NCI-H2029 treated with DMSO at 0.1 percent for 48 hours (cell line): ENCODE results near the gene MPRIP.
"Not testable (repeated sequence)": the region's sequence is repeated elsewhere in the genome, so short reads cannot be mapped to it uniquely, and the experiment has no call there.

Source experiments
- DNase-seq: peaks from one replicate; lab custom pipeline; 2025; lab: John Stamatoyannopoulos, UW

The MPRIP gene, protein sequence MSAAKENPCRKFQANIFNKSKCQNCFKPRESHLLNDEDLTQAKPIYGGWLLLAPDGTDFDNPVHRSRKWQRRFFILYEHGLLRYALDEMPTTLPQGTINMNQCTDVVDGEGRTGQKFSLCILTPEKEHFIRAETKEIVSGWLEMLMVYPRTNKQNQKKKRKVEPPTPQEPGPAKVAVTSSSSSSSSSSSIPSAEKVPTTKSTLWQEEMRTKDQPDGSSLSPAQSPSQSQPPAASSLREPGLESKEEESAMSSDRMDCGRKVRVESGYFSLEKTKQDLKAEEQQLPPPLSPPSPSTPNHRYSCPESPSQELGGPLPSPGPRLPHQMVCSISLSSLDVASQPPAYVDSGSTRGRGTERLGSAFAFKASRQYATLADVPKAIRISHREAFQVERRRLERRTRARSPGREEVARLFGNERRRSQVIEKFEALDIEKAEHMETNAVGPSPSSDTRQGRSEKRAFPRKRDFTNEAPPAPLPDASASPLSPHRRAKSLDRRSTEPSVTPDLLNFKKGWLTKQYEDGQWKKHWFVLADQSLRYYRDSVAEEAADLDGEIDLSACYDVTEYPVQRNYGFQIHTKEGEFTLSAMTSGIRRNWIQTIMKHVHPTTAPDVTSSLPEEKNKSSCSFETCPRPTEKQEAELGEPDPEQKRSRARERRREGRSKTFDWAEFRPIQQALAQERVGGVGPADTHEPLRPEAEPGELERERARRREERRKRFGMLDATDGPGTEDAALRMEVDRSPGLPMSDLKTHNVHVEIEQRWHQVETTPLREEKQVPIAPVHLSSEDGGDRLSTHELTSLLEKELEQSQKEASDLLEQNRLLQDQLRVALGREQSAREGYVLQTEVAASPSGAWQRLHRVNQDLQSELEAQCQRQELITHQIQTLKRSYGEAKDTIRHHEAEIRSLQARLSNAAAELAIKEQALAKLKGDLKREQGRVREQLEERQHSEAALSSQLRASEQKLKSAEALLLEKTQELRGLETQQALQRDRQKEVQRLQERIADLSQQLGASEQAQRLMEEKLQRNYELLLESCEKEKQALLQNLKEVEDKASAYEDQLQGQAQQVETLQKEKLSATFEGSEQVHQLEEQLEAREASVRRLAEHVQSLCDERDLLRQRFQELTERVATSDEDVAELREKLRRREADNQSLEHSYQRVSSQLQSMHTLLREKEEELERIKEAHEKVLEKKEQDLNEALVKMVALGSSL (N-terminal part only)

DNA sequence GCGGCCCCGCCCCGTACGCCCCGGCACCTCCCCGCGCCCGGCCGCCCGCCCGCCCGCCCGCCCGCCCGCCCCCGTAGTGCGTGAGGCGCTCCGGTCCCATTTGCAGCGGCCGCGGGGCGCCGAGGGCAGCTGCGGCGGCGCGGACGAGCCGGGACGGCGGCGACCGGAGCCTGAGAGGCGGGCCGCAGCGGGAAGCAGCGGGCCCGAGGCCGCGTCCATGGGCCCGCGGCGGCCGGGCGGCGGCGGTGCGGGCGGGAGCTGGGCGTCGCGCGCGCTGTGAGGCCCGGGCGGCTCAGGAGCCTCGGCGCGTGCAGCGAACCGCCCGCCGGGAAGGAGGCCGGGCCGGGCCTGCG, at the start of gene MPRIP:
Gene MPRIP, plus strand, starts transcription at position 74 of the 353 bp plus-strand sequence. CDS start 392 bp downstream, outside the sequence.
- no peak for DNase-seq

DNA sequence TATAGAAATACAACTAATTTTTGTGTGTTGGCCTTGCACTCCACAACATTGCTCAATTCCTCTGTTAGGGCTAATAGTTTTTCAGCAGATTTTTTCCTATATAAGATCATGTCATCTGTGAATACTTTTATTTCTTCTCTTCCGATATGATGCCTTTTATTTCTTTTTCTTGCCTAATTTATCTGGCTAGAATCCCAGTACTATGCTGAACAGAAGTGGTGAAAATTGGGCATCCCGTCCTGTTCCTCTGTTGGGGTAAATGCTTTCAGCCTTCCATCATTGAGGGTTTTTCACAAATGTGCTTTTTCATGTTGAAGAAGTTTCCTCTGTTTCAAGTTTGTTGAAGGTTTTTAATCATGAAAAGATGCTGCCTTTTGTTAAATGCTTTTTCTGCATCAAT, 47.6 kb upstream of the MPRIP start:
- no peak for DNase-seq

DNA sequence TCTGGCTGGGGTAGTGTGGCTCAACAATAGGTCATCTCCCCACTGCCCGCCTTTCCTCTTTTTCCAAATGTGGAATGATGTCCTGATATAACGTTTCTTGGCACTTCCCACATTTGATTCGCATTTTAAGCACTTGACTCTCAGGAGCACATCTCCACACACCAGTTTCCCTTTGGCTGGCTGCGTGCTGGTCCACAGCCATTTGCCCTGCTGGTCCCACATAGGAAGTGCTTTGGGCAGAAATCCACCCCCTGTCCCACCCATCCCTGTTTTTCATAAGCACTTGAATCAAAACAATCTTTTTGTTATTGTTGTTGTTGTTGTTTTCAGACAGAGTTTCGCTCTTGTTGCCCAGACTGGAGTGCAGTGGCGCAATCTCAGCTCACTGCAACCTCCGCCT, 46.3 kb upstream of the MPRIP start:
- DNase-seq = no peak

DNA sequence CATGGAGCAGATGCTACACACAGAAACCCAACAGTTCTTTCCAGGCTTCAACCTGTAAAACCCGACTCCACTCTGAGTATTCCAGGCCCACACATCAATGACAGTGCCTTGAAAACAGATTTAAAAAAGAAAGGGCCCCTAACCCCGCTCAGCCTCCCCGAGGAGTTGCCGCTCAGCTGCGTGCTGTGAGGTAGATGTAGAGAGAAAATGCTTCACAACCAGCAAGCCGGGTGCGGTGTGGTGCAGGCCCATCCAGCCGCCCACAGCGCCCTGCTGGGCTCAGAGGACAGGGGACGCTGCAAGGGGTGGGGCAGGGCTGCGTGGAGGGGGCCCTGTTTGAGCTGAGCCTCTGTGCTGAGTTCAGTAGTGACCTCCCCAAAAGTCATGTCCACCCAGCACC, 45.5 kb upstream of the MPRIP start:
- not testable (repeated sequence) for DNase-seq

DNA sequence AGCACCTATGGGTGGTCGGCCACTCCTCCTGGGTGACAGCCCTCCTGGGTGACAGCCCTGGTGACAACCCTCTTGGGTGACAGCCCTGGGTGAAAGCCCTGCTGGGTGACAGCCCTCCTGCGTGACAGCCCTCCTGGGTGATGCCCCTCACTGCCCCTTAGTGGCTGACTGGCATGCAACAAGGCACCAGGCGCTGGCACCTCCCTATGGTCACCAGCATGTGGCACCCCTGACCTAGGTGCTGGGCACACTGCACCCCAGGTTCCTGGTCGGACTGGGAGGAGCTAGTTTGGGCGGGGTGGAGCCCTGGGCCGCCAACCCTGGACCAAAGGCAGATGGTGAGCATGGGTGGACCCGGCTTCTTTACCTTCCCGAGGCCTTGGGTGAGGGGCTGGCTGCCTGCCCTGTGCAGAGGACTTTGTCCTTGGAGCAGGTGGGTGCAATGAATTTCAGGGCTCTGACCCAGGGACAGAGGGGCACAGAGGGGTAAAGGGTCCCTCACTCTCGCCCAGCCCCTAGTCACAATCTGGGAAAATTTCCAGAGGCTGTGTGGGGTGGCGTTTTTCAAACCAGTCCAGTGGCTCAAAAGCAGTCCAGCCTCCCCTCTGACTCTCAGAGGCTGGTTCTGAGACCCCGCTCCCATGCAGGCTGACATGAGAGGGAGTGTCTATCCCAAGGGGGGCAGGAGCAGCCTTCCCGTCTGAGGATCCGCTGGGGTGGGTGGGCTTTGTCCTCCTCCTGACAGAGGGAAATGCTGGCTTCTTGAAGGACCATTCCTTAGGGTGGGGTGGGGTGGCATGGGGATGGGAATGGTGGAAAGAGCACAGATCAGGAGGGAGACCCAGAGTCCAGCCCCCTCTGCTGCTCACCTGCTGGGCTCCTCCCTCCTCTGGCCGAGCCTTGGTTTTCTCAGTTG, 44.5 kb upstream of the MPRIP start:
- no peak for DNase-seq

DNA sequence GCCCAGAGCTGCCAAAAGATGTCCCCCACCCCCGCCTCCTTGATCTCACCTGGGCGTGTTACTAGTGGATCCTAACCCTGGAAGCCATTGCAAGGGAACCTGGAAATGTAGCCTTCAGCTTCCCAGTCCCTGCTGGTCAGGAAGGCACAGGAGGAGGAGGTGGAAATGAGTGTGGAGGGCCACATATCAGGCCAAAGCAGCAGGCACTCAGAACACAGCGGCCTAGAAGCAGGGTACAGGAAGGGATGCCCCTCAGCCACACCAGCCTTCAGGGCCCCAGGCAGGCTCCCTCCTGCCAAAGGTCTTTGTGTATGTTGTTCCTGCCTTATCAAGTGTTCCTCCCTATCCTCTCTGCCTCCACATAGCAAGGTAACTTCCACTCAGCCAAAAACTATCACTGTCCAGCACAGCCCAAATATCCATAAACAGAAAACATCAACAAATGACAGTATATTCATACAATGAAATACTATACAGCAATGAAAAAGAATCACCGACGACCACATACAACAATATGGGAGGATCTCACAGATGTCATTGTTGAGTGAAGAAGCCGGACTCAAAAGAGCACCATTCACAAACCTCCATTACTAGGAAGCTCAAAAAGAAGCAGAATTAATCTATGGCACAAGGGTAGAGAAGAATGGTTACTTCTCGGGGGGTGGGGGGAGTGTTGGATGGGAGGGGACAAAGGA, 42.2 kb upstream of the MPRIP start:
- DNase-seq = no peak

DNA sequence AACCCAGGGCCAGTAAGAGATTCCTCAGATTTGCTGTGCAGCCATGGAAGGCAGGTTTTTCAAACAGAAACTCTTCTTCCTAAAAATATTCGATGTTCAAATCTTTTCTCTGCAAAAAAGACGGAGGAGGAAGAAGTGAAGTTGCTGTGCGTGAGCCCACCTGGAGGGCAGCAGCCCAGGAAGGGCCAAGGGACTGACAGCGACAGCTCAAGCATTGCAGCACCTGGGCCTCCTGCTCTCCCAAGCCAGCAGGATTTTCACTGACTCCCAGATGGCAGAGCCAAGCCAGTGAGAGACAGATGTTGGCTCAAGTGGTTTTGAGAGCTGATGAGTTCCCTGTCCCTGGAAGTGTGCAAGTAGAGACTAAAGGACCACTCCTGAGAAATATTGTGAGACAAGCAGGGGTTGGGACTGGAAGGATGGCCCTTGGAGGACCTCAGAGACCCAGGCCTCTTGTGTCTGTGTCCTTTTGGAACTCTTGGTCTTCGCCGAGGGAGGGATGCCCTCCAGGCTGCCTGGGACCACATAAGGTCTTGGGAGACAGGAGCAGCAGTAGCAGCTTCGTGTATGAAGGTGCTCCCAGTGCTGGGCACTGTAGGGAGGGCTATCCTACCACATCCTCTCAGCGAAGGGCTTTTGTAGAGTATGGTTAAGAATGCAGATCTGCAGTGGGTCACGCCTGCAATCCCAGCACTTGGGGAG, 41.0 kb upstream of the MPRIP start:
- DNase-seq = no peak

DNA sequence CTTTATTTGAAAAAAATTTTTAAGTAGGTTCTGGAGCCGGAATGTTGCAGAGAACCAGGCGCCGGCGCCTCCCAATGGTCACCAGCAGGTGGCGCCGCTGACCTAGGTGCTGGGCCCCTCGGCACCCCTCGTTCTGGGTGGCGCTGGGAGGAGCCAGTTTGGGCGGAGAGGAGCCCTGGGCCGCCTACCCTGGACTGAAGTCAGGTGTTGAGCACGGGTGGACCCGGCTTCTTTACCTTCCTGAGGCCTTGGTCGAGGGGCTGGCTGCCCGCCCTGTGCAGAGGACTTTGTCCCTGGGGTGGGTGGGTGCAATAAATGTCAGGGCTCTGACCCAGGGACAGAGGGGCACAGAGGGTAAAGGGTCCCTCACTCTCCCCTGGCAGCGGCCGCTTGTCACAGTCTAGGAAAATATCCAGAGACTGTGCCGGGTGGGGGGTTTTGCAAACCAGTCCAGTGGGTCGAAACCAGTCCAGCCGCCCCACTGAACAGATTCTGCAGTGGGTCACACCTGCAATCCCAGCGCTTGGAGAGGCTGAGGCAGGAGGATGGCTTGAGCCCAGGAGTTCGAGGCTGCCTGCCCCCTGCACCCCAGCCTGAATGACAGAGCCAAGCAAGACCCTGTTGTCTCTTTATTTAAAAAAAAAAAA, 40.3 kb upstream of the MPRIP start:
- DNase-seq = peak; percentile 5

DNA sequence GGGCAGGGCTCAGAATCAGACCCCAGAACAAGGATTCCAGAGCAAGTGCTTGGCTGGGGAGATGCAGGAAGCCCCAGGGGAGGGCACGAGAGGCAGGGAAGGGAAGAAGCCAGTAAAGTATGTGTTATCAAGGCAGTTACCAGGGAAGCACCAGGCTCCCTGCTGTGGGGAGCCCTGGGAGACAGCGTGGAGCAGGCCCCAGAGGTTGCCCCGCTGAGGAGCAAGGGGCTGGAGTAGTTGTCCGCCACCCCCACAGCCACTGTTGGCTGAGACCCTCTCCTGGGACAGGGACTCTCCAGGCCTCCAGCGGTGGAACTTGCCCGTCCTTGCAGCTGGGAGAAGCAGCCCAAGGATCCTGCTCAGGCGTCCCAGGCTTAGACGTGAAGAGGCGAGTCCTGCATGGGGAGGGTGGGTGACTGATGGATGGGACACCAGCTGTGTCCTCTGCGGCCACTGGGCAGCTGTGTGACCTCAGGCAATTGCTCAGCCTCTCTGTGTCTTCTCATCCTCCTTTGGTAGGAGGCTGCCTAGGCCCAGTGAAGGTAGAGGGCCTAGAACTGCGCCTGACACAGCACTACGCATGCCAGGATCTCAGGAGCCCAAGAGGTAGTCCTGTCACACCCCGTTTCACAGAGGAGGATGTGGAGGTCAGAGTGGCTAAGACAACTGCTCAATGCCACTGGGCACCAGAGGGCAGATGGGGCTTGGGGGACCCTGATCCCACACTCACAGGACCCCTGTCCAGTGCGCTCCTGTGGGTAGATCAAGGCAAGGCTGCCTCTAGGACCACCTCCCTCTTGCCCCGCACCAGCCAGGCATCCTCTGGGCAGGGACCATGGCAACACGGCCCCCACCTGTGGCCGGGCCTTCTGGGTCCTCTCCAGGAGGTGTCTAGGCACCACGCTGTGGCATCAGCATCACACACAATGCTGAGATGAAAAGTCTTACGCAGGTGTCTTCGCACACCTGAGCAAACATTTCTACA, 39.2 kb upstream of the MPRIP start:
- not testable (repeated sequence) for DNase-seq

DNA sequence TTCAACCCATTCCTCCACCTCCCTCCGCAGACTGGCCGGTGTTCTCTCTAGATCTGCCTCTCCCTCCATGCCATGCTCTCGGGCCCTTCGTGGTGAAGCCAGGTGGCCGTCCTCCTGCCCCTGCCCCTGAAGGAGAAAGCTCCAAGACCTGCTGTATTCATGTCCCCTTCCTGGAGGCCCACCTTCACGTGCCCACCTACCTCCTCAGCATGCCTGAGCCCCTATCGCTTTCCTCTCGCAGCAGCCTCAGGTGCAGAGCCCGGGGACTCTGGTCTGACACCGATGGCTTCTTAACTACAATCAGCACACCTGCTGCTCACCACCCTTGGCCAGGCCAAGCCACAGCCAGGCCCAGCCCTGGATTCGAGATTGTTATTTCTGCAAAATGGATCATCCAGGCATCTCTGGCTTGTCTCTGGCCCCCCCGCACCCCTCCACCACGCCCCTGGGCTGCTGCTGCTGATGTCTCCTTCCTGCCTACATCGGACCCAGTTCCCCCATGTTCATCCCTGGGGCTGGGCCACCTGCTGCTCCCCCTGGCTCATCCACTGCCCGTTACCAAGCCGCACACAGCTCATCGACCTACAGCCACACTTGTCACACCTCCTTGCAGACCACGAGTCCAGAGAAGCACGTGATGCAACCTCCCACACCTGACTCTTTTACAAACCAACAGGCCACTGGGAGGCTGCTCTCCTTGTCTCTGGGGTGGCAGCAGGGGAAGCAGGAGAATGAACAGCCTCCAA, 37.8 kb upstream of the MPRIP start:
- no peak for DNase-seq

DNA sequence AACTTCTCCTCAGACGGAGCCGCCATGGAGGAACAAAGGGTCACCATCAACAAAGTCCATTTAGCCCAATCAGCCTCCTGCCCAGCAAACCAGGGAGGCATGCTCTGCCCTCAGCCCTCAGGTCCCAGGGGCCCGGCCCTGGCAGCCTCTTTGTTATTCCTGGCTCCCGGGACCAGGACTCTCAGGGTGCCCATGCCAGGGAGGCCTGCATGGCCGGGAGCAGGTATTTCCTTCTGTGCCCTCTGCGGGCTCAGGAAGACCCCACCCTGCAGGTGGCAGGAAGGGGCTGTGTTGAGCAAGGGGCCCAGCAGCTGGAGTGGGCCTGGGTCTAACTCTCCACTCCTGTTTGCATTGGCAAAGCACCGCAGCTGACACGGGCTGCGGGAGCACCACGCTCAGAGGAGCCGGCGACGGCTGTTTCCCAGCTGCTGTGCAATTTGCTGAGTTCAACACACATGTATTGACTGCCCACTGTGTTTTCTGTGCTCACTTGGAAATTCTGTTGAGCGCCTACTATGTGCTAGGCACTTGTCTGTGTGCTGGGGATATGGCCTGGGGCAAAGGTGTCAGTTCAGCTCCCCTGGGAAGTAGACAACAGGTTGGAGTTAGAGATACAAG, 37.2 kb upstream of the MPRIP start:
- not testable (repeated sequence) for DNase-seq

DNA sequence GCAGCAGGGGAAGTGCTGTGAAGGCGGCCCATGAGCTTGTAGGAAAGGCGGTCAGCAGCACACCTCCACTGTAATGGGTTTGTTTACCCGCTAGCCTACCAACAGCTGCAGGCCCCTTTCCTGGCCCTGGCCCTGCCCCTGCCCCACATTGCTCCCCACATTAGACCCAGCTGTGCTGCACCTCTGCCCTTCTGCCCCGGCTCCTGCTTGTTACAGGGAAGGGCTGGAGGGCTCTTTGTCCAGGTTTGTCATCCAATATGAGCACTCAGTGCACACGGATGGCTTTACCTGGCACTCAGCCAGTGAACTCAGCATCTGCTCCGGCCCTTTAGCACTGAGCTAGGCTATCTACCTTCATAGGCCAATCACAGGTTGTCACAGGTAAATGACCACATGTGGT, 34.4 kb upstream of the MPRIP start:
- not testable (repeated sequence) for DNase-seq

DNA sequence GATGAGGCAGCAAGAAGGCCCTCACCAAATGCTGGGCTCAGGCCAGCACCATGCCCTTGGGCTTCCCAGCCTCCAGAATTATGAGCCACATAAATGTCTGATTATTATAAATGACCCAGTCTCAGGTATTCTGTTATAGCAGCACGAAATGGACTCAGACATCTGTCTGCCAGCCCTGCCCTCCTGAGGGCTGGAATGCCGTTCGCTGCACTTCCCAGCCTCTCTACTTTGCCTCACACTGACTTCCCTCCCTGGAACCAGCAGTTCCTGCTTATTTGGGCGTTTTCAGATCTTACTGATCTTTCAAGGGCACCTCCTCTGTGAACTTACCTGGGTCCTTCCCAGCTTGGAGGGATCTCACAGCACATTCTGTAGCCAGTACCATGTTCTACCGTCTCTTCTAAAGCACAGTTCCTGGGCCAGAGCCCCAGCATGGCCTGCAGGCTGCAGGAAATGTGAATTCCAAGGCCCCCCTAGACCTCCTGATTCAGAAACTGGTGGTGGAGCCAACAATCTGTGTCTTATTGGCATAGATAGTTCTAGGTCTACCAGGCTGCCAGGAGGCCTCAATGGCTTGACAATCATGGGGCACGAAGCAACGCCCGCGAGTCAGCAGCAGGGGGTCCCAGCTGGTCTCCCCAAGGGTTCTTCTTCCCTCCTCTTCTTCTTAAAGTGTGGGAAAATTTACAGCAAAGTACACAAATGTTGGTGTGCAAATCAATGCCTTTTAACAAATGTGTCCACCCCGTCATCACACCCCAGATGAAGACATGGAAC, 33.4 kb upstream of the MPRIP start:
- DNase-seq = not testable (repeated sequence)

DNA sequence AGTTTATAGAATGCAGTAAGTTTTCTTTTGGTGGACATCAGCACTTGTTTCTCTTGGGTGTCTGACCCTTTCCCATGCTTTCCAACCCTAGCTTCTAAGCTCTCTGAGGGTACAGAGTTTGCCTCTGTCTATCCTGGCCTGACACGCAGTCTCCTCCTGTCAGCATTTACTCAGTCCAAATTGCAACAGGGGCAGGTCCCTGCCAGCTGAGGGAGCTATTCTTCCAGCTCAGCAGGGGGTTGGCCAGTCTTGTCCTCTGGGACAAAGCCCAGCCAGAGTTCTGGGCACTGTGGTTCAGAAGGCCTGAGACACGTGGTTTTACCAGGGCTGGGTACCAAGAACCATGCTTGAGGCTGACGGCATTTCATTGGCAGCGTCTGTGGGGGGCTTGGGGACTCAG, 32.3 kb upstream of the MPRIP start:
- not testable (repeated sequence) for DNase-seq

DNA sequence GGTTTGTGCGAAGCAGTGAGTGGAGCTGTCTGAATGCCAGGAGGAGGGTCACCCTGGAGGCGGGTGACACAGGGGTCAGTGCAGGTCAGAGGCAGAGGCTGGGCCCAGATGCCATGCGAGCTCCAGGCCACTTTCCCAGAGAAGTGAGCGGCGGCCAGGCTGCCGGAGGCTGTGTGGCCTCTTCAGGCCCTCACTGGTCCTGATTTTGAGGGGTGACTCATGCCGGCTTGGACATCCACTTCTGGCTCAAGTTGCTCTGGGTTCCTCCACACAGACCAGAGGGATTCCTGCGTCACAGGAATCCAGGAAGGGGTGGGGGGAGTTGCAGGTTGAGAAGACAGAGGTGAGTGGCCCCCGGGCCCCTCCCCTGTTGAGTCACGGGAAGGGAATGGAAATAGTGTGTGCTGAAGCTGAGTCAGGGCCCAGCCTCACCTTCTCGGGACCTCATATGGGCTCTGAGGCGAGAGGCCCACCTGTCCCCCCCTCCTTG, 31.7 kb upstream of the MPRIP start:
- not testable (repeated sequence) for DNase-seq
